OCI-LY7 (cell line): ENCODE results near the gene RTN4. TPM values are rescaled to one million over a fixed set of nuclear protein-coding genes. Genes with fewer than 3 reads are reported as not detected.

Source experiments
- BruUV-seq: library from RNA; stranded (reverse); fragments of 400-500 nt; replicated peaks from 2 replicates; lab custom pipeline; 2021; lab: Mats Ljungman, UMichigan
- CTCF ChIA-PET: fragments of 300-600 bp; sonication (Branson Sonifier 250); formaldehyde crosslinking; loops from one replicate; lab custom pipeline; 2022; ENCODE audit warnings: antibody characterized with exemption; ENCODE audit not compliant: unreplicated experiment; lab: Charles Lee
- POLR2A ChIA-PET: fragments of 300-600 bp; sonication (Branson Sonifier 250); formaldehyde crosslinking; loops from one replicate; lab custom pipeline; 2022; ENCODE audit warnings: antibody characterized with exemption; lab: Charles Lee
- DNase-seq: peaks from one replicate; pipeline ENCODE4 v3.0.0-alpha.2; 2015; ENCODE audit warnings: low spot score
- H2AFZ ChIP-seq: fragments of 200-600 bp; sonication (generic), shearing (Covaris generic); 2 replicates; pipeline ENCODE4 v1.6.1; 2014; ENCODE audit warnings: mild to moderate bottlenecking, antibody characterized with exemption, low read length, moderate library complexity
- H3K27ac ChIP-seq: fragments of 200-600 bp; sonication (generic); 2 replicates; pipeline ENCODE4 v1.5.1; 2014; ENCODE audit warnings: mixed run types, low read depth, mild to moderate bottlenecking, moderate library complexity, low read length, inconsistent platforms; ENCODE audit not compliant: poor library complexity, severe bottlenecking
- H3K36me3 ChIP-seq: fragments of 200-600 bp; sonication (generic); 2 replicates; pipeline ENCODE4 v1.6.1; 2014; ENCODE audit warnings: mild to moderate bottlenecking, antibody characterized with exemption, low read length, moderate library complexity, mixed read lengths; ENCODE audit not compliant: insufficient read depth
- H3K4me1 ChIP-seq: fragments of 200-600 bp; sonication (generic); 2 replicates; pipeline ENCODE4 v1.5.1; 2014; ENCODE audit warnings: mild to moderate bottlenecking, low read length; ENCODE audit not compliant: insufficient read depth, poor library complexity, severe bottlenecking
- H3K4me2 ChIP-seq: fragments of 200-600 bp; sonication (generic); 2 replicates; pipeline ENCODE4 v1.6.1; 2014; ENCODE audit warnings: mild to moderate bottlenecking, low read length
- H3K4me3 ChIP-seq: fragments of 200-600 bp; sonication (generic); 2 replicates; pipeline ENCODE4 v1.5.1; 2014; ENCODE audit warnings: mild to moderate bottlenecking, low read depth, low read length; ENCODE audit not compliant: poor library complexity, severe bottlenecking
- H3K79me2 ChIP-seq: fragments of 200-600 bp; sonication (generic); 2 replicates; pipeline ENCODE4 v1.6.1; 2016; ENCODE audit warnings: low read depth, mild to moderate bottlenecking, low read length, moderate library complexity, mixed read lengths; ENCODE audit not compliant: insufficient read depth
- H3K9me2 ChIP-seq: fragments of 200-600 bp; sonication (generic); 2 replicates; pipeline ENCODE4 v1.6.1; 2016; ENCODE audit warnings: mild to moderate bottlenecking, low read length, mixed read lengths; ENCODE audit not compliant: insufficient read depth
- H3K9me3 ChIP-seq: fragments of 200-600 bp; sonication (generic); 2 replicates; pipeline ENCODE4 v1.6.1; 2014; ENCODE audit warnings: mild to moderate bottlenecking, mixed run types, low read length, mixed read lengths
- H4K20me1 ChIP-seq: fragments of 200-600 bp; sonication (generic); 2 replicates; pipeline ENCODE4 v1.6.1; 2014; ENCODE audit warnings: mild to moderate bottlenecking, antibody characterized with exemption, low read length, moderate library complexity, mixed read lengths; ENCODE audit not compliant: insufficient read depth
- CTCF ChIP-seq: fragments of 200-600 bp; sonication (generic); conservative IDR thresholded peaks from 2 replicates; pipeline ENCODE4 v1.5.1; 2014; ENCODE audit warnings: mild to moderate bottlenecking, antibody characterized with exemption, low read length, moderate library complexity, mixed read lengths
- EZH2phosphoT487 ChIP-seq: fragments of 200-600 bp; sonication (generic); IDR thresholded peaks from 2 replicates; pipeline ENCODE4 v1.6.1; 2018; ENCODE audit warnings: low read depth, borderline replicate concordance, mild to moderate bottlenecking, mixed run types, antibody characterized with exemption, low read length, moderate library complexity, mixed read lengths
- intact Hi-C: fragments of 100-400 bp; cut with micrococcal nuclease; formaldehyde crosslinking; loops from one replicate; pipeline ENCODE4 v1.10.0; 2022; ENCODE audit not compliant: unreplicated experiment
- total RNA-seq, 2 experiments: library from RNA; depleted of rRNA in 1 of 2; stranded (reverse); fragments of >200 nt in 1 of 2; shearing (Covaris generic) in 1 of 2; gene quantifications; 2 replicates each; pipeline ENCODE4 v1.2.3, GENCODE V29; 2014 to 2022

Gene RTN4
- total RNA-seq, 2 experiments from 2014 or later, result 36.5 to 75.2 TPM

- TF ChIP-seq CTCF (no peak), EZH2phosphoT487 (no peak)
- ChIA-PET POLR2A (no interaction called here), CTCF (no interaction called here)
- H3K9me2 ChIP-seq, result no peaks in the 10 kb centered on the region
- intact Hi-C loops, result no loop called here
- no peak overlapping the region for H2AFZ ChIP-seq
- no TSS peak for BruUV-seq
- H3K27ac ChIP-seq, result no peak overlapping the region
- no peaks in the 10 kb centered on the region for H3K79me2 ChIP-seq
- DNase-seq, result no peak
- no peak overlapping the region for H3K4me2 ChIP-seq
- H4K20me1 ChIP-seq, result no peaks in the 10 kb centered on the region
- H3K9me3 ChIP-seq, result no peaks in the 10 kb centered on the region
- no peaks in the 10 kb centered on the region for H3K36me3 ChIP-seq
- H3K4me1 ChIP-seq, result no peaks in the 10 kb centered on the region
- no peak overlapping the region for H3K4me3 ChIP-seq
These were observed 40.5 kb upstream of the RTN4 start for GRCh38 chr2:55090702-55091101.

GRCh38 chr2:55089726-55090125, 39.5 kb upstream of the RTN4 start:
- TF ChIP-seq EZH2phosphoT487 (no peak), CTCF (no peak)
- CTCF ChIA-PET, result no interaction called here
- H2AFZ ChIP-seq, result no peak overlapping the region

GRCh38 chr2:55088400-55088799, 38.1 kb upstream of the RTN4 start:
- no peaks in the 10 kb centered on the region for H3K36me3 ChIP-seq
- no peak overlapping the region for H3K4me2 ChIP-seq
- no peak overlapping the region for H2AFZ ChIP-seq
- ChIA-PET CTCF (no interaction called here), POLR2A (interaction anchor here (0.6 kb wide), 1 partner anchor 30 kb away, joined by 3 read pairs; no protein-coding TSS in a partner anchor)
- BruUV-seq, result no TSS peak
- H3K27ac ChIP-seq, result no peak overlapping the region
- H3K79me2 ChIP-seq, result no peaks in the 10 kb centered on the region
- no peak overlapping the region for H3K4me3 ChIP-seq
- no peaks in the 10 kb centered on the region for H3K4me1 ChIP-seq
- TF ChIP-seq CTCF, result no peak
- no peak for TF ChIP-seq EZH2phosphoT487
- no peak for DNase-seq
- H3K9me3 ChIP-seq, result no peaks in the 10 kb centered on the region
- H4K20me1 ChIP-seq, result no peaks in the 10 kb centered on the region
- intact Hi-C loops, result no loop called here
- no peaks in the 10 kb centered on the region for H3K9me2 ChIP-seq

More at GRCh38 chr2:55089726-55090125, 39.5 kb upstream of the RTN4 start:
- Histone ChIP-seq H3K79me2 (no peaks in the 10 kb centered on the region), H3K36me3 (no peaks in the 10 kb centered on the region), H3K9me3 (no peaks in the 10 kb centered on the region), H3K27ac (no peak overlapping the region), H3K9me2 (no peaks in the 10 kb centered on the region), H4K20me1 (no peaks in the 10 kb centered on the region), H3K4me1 (no peaks in the 10 kb centered on the region), H3K4me3 (no peak overlapping the region), H3K4me2 (no peak overlapping the region)
- intact Hi-C loops, result no loop called here
- DNase-seq, result no peak
- BruUV-seq, result no TSS peak
- POLR2A ChIA-PET, result no interaction called here
